Skeletal muscle cell (primary cell): ENCODE results near the gene MTG1.
"Not testable (repeated sequence)": the region's sequence is repeated elsewhere in the genome, so short reads cannot be mapped to it uniquely, and the experiment has no call there.

Source experiments
- DNase-seq: peaks from one replicate; pipeline ENCODE4 v3.0.0-alpha.2; 2010; ENCODE audit warnings: low read depth
- H3K4me3 ChIP-seq: 2 replicates; pipeline ENCODE4 v1.5.1; 2011; ENCODE audit warnings: low read depth, mild to moderate bottlenecking, control low read depth, low read length, moderate library complexity

MTG1 gene

GRCh38 chr10:133458021-133458709 lies 64.2 kb downstream of the MTG1 start:
- DNase-seq: no peak
- H3K4me3 ChIP-seq: no peak overlapping the region

DNA sequence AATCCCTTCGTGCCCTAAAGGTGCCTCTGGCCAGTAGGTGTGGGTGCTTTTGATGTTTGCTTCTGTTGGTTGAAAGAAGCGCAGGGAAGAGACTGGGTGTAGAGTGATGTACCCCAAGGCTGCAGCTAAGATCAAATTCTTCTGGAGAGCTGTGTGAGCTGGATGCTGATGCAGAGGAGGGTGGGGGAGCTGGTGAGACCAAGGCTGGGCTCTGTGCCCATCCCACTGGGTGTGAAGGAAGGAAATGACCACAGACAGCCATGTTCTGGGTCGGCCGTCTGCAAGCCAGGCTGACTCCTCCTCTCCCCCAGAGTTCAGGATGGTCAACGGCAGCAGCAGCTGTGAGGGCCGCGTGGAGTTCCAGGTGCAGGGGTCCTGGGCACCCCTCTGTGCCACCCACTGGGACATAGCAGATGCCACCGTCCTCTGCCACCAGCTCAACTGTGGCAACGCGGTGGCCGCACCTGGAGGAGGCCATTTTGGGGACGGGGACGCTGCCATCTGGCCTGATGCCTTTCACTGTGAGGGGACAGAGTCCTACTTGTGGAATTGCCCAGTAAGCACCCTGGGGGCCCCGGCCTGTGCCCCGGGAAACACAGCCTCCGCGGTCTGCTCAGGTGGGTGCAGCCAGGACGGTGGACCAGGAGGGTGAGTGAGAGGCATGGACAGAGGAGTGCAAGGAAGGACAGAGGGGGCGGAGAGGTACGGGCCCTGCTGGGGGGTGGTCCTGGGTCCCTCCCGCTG lies 64.9 kb downstream of the MTG1 start:
- DNase-seq: no peak
- no peak overlapping the region for H3K4me3 ChIP-seq

DNA sequence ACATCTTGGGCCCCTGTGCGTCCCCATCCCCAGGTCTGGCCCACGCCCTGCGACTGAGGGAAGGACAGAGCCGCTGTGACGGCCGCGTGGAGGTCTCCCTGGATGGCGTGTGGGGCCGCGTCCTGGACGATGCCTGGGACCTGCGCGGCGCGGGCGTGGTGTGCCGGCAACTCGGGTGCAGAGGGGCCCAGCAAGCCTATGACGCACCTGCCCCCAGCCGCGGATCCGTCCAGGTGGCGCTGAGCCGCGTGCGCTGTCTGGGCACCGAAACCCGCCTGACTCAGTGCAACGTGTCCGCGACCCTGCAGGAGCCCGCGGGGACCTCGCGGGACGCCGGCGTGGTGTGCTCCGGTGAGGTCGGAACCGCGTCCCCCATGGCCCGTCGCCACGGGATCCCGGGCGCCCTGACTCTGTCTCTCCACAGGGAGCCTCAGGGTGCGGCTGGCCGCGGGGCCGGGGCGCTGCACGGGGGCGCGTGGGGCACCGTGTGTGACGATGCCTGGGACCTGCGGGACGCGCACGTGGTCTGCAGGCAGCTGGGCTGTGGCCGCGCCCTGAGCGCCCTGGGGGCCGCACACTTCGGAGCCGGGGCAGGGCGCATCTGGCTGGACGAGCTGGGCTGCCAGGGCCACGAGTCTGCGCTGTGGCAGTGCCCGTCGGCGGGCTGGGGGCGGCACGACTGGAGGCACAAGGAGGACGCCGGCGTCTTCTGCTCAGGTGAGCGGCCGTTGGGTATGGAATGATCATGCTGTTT lies 65.7 kb downstream of the MTG1 start:
- no peak overlapping the region for H3K4me3 ChIP-seq
- DNase-seq: no peak

DNA sequence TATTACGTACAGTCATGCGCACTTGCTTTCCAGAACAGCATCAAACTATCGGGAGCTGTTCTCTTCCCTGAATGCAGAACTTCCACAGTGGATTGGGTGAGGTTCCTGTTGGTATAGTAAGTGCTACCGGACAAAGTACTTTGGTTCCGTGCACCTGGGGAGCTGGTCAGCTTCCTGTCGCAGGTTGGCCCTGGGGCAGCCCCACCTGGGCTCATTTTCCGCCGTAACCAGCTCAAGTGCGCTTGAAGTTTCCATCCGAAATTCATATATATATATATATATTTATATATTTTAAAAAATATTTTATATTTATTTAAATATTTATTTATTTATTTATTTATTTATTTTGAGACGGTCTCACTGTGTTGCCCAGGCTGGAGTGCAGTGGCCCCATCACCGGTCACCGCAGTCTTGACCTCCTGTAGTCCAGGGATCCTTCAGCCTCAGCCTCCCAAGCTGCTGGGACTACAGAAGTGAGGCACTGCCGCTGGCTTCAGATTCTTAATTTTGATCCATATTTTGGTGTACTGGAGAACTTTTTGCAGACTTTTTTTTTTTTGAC lies 66.3 kb downstream of the MTG1 start:
- H3K4me3 ChIP-seq: no peak overlapping the region
- DNase-seq: no peak

DNA sequence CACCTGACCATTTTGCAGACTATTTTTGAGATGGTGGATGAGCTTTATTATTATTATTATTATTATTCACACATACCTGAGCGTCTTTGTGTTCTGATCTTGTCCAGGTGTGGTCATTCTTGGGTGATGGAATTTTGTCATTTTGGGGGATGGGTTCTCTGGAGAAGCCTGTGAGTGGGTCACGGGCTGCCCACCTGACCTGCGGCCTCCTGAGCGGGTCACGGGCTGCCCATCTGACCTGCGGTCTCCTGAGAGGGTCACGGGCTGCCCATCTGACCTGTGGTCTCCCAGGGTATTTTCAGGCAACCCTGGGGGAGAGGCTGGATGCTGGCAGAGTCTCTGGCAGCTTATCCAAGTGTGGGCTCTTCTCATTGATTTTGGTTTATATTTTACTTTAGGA lies 67.1 kb downstream of the MTG1 start:
- DNase-seq: no peak
- H3K4me3 ChIP-seq: no peak overlapping the region

DNA sequence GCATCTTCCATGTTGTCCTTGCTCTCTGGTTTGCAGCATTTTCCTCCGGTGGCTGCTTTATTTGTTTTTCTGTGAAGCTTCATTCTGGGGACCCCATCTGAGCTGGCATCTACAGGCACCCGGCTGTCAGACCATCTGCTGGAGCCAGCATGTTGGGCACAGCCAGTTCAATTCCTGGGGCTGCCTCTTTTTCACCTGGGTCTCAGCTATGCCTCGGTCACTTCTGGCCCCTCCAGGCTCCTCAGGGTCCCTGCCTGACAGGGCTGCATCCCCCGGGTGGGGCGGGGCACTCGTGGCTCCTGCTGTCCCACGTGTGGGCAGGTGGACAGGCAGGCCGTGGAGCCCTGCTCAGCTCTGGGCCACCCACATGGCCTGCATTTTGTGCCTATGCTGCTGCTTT lies 67.9 kb downstream of the MTG1 start:
- H3K4me3 ChIP-seq: no peak overlapping the region
- no peak for DNase-seq

GRCh38 chr10:133462512-133463305 lies 68.8 kb downstream of the MTG1 start:
- no peak overlapping the region for H3K4me3 ChIP-seq
- no peak for DNase-seq

DNA sequence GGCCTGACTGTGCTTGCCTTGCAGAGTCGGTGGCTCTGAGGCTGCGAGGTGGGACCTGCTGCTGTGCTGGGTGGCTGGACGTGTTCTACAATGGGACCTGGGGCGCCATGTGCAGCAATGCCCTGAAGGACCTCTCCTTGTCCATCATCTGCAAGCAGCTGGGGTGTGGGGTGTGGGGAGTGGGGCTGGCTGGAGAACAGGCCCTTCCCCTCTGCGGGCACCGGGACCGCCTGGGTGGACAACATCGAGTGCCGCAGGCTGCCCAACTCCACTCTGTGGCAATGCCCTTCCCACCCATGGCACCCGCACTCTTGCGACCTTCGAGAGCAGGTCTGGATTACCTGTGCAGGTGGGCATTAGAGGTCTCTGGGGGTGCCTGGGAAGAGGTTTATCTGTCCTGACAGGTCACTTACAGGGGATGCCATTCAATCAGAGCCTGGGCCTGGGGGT lies 70.7 kb downstream of the MTG1 start:
- DNase-seq: no peak
- H3K4me3 ChIP-seq: no peak overlapping the region

DNA sequence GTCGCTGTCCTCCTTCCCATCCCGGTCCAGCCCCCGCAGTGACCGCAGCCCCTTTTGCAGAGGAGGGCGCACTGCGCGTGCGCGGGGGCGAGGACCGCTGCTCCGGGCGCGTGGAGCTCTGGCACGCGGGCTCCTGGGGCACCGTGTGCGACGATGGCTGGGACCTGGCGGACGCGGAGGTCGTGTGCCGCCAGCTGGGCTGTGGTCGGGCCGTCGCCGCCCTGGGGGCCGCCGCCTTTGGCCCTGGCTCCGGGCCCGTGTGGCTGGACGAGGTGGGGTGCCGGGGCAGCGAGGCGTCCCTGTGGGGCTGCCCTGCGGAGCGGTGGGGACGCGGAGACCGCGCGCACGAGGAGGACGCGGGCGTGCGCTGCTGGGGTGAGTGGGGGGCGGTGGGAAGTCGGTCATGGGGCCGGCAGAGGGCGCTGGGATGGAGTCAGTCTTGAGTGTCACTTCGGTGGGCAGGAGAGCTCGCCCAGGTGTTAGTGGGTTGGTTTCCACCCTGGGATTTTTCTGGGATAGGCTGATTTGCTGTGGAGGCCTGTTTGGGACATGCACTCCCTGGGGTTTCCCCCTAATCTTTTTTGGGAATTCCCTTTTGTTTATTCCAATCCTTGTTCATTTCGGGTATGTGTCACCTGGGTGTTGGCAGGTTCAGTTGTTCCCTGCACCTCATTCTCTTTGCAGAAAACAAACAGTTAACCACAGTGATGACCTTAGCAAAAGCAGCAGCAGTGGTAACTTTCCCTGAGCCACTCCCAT lies 71.4 kb downstream of the MTG1 start:
- H3K4me3 ChIP-seq: no peak overlapping the region
- no peak for DNase-seq

DNA sequence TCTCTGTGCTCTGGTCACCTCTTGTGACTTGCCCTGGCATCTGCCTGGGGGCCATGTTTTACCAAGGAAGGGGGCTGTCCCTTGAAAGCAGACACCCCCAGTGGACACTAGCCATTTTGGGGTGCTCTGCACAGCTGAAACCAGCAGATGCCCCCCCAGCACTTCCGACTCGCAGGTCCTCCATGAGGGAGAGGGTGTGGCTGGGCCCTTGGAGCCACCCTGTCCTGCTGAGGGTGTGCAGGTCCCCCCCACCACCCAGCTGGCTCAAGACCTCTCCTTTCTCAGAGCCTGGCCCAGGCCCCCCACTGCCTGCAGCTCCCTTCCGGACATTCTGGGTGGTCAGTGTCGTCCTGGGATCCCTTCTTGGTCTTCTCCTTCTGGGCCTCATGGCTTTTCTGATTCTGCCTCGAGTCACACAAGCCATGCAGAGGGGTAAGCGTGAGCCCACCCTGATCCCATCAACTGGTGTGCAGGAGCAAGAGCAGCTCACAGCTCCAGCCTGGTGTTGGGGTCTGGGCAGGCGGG lies 72.1 kb downstream of the MTG1 start:
- H3K4me3 ChIP-seq: no peak overlapping the region
- no peak for DNase-seq

GRCh38 chr10:133466683-133467275 lies 72.8 kb downstream of the MTG1 start:
- DNase-seq: no peak
- H3K4me3 ChIP-seq: no peak overlapping the region

DNA sequence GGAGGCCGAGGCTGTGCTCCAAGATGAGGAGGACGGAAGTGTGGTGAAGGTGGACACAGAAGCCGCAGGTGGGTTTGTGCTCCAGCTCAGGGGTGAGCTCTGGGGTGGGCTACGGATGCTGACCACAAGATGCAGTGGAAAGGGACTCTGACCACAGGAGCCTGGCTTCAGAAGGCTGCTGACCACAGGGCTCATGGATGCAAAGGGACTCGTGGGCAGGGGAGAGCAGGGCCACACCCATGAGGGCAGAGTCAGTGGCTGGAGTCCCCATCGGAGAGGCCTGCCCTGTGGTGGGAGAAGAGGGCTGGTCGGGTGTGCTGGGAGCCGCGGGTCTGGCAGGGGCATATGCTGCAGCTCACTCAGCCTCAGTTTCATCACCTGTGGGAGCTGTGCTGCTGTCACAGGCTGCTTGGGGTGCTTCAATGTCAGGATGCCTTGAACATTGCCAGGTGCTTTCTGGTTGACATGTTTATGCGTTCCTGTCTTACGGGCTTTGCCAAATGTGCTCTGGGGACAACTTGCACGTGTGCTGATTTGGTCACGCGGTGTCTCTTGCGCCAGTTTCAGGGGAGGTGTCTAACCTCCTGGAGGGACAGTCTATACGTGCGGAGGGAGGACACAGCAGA lies 73.4 kb downstream of the MTG1 start:
- no peak overlapping the region for H3K4me3 ChIP-seq
- DNase-seq: no peak

DNA sequence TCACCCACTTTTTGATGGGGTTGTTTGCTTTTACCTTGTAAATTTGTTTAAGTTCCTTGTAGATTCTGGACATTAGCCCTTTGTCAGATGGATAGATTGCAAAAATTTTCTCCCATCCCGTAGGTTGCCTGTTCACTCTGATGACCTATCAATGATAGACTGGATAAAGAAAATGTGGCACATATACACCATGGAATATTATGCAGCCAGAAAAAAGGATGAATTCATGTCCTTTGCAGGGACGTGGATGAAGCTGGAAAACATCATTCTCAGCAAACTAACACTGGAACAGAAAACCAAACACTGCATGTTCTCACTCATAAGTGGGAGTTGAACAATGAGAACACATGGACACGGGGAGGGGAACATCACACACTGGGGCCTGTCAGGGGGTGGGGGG lies 75.2 kb downstream of the MTG1 start:
- not testable (repeated sequence) for DNase-seq, H3K4me3 ChIP-seq

GRCh38 chr10:133471300-133472109 lies 77.5 kb downstream of the MTG1 start:
- no peak overlapping the region for H3K4me3 ChIP-seq
- no peak for DNase-seq
